ENCODE results near the gene ABCB1.
"Not testable (repeated sequence)": the region's sequence is repeated elsewhere in the genome, so short reads cannot be mapped to it uniquely, and the experiment has no call there.

Gene ABCB1

GRCh38 chr7:87574630-87575029 is 26.1 kb downstream of the ABCB1 start:
- DNase-seq: no peak

GRCh38 chr7:87572513-87572912 is 28.2 kb downstream of the ABCB1 start:
- not testable (repeated sequence) for DNase-seq

- no peak for DNase-seq
Observed at GRCh38 chr7:87570178-87570577, 30.5 kb downstream of the ABCB1 start.

- peak in 1 of 2 experiments; percentile 5 for DNase-seq
Observed at GRCh38 chr7:87567052-87567451, 33.6 kb downstream of the ABCB1 start.

GRCh38 chr7:87566311-87566900 is 34.3 kb downstream of the ABCB1 start:
- no peak for DNase-seq

- DNase-seq: no peak
Observed at GRCh38 chr7:87565877-87566276, 34.8 kb downstream of the ABCB1 start.

- DNase-seq: no peak
Observed at GRCh38 chr7:87564296-87564963, 36.3 kb downstream of the ABCB1 start.

GRCh38 chr7:87561702-87562101 is 39.0 kb downstream of the ABCB1 start:
- no peak for DNase-seq

- no peak for DNase-seq
Observed at GRCh38 chr7:87561102-87561501, 39.6 kb downstream of the ABCB1 start.

GRCh38 chr7:87552351-87552900 is 48.3 kb downstream of the ABCB1 start:
- no peak for DNase-seq

- DNase-seq: no peak
Observed at GRCh38 chr7:87548123-87548919, 52.4 kb downstream of the ABCB1 start.

GRCh38 chr7:87545760-87546159 is 54.9 kb downstream of the ABCB1 start:
- DNase-seq: no peak

GRCh38 chr7:87543623-87544022 is 57.1 kb downstream of the ABCB1 start:
- no peak for DNase-seq

GRCh38 chr7:87541648-87542047 is 59.0 kb downstream of the ABCB1 start:
- DNase-seq: no peak

- no peak for DNase-seq
Observed at GRCh38 chr7:87538052-87538451, 62.6 kb downstream of the ABCB1 start.

- no peak for DNase-seq
Observed at GRCh38 chr7:87534072-87534471, 66.6 kb downstream of the ABCB1 start.

GRCh38 chr7:87530126-87530525 is 70.6 kb downstream of the ABCB1 start:
- no peak for DNase-seq

- no peak for DNase-seq
Observed at GRCh38 chr7:87528730-87529129, 72.0 kb downstream of the ABCB1 start.

- no peak for DNase-seq
Observed at GRCh38 chr7:87518735-87519134, 81.9 kb downstream of the ABCB1 start.

GRCh38 chr7:87517891-87518290 is 82.8 kb downstream of the ABCB1 start:
- no peak for DNase-seq

- no peak for DNase-seq
Observed at GRCh38 chr7:87517136-87517815, 83.4 kb downstream of the ABCB1 start.

- DNase-seq: no peak
Observed at GRCh38 chr7:87513735-87514335, 86.8 kb downstream of the ABCB1 start.

GRCh38 chr7:87512906-87513305 is 87.8 kb downstream of the ABCB1 start:
- no peak for DNase-seq

Measured in NCI-H446 (cell line).